Esophagus (tissue), 2 donors: ENCODE measurements around the gene CDH5. TPM values are rescaled to one million over a fixed set of nuclear protein-coding genes. Genes with fewer than 3 reads are reported as not detected.

ENCODE experiments used
- H3K27ac ChIP-seq, 2 donors: one replicate each; pipeline ENCODE4 v1.5.1; 2013; ENCODE audit warnings: low read depth in 2 of 2, mild to moderate bottlenecking in 2 of 2, inconsistent platforms in 1 of 2, low read length in 1 of 2, moderate library complexity in 1 of 2
- H3K27me3 ChIP-seq, 2 donors: one replicate each; pipeline ENCODE4 v1.6.1; 2013; ENCODE audit warnings: low read length in 2 of 2, control low read depth in 1 of 2, mild to moderate bottlenecking in 1 of 2; ENCODE audit not compliant: insufficient read depth in 2 of 2, control insufficient read depth in 1 of 2
- H3K36me3 ChIP-seq, 2 donors: one replicate each; pipeline ENCODE4 v1.6.1; 2013; ENCODE audit warnings: low read length in 1 of 2; ENCODE audit not compliant: control insufficient read depth in 2 of 2, insufficient read depth in 2 of 2
- H3K4me1 ChIP-seq, 2 donors: one replicate each; pipeline ENCODE4 v1.6.1; 2013; ENCODE audit warnings: low read length in 1 of 2; ENCODE audit not compliant: control insufficient read depth in 2 of 2, insufficient read depth in 2 of 2
- H3K4me3 ChIP-seq, 2 donors: one replicate each; pipeline ENCODE4 v1.5.1; 2013; ENCODE audit warnings: low read length in 2 of 2, mild to moderate bottlenecking in 2 of 2, low read depth in 1 of 2, moderate library complexity in 1 of 2
- H3K9me3 ChIP-seq, 2 donors: one replicate each; pipeline ENCODE4 v1.6.1; 2013; ENCODE audit warnings: mild to moderate bottlenecking in 2 of 2, low read depth in 1 of 2, low read length in 1 of 2, moderate library complexity in 1 of 2; ENCODE audit not compliant: control insufficient read depth in 2 of 2, insufficient read depth in 1 of 2
- WGBS, 2 donors: extraction: QIAGEN DNeasy Blood & Tissue Kit; methylation state at CpG; one replicate each; pipeline ENCODE4 v1.1.7; 2013; 5-methylcytosine and 5-hydroxymethylcytosine counted together
- polyA plus RNA-seq, 2 donors: library from polyadenylated mRNA; stranded (reverse); fragments of 200-250 nt; gene quantifications; one replicate each; pipeline ENCODE4 v1.2.3, GENCODE V29; 2013
- donor health status: healthy with polysubstance abuse.
- donor health status: Bipolar disorder and iron deficiency.

CDH5 gene
- polyA plus RNA-seq, 2 donors: 2.8 to 5.7 TPM

- Histone ChIP-seq H3K36me3 (no peaks in the 10 kb centered on the region), H3K4me1 (peaks cover 3 to 7% of the 10 kb centered on the region in 2 donors), H3K4me3 (no peak overlapping the region), H3K9me3 (peaks cover 0 to 3% of the 10 kb centered on the region in 2 donors), H3K27ac (no peak overlapping the region), H3K27me3 (peaks cover 0 to 9% of the 10 kb centered on the region in 2 donors)
- WGBS, 2 donors: 32 to 34% methylated on average over 8 of the region's 8 CpGs
These were observed 59.2 kb downstream of the CDH5 start for GRCh38 chr16:66425651-66426050.

- Histone ChIP-seq H3K27me3 (peaks cover 0 to 9% of the 10 kb centered on the region in 2 donors), H3K4me3 (peak overlapping the region; percentile 16 to 62), H3K27ac (no peak overlapping the region), H3K4me1 (peaks cover 3 to 7% of the 10 kb centered on the region in 2 donors), H3K36me3 (no peaks in the 10 kb centered on the region), H3K9me3 (peaks cover 0 to 3% of the 10 kb centered on the region in 2 donors)
- 9 to 10% methylated on average over 50 to 56 of the region's 56 CpGs for WGBS, 2 donors
These were observed 59.9 kb downstream of the CDH5 start for GRCh38 chr16:66426112-66427035.

- Histone ChIP-seq H3K9me3 (peaks cover 0 to 3% of the 10 kb centered on the region in 2 donors), H3K4me1 (peaks cover 3 to 7% of the 10 kb centered on the region in 2 donors), H3K4me3 (peak within 1 kb of the TSS; percentile 37 to 62), H3K27me3 (peaks cover 0 to 9% of the 10 kb centered on the region in 2 donors), H3K27ac (no peak within 1 kb of the TSS), H3K36me3 (no peaks in the 10 kb centered on the region)
- 1 to 2% methylated on average over 77 to 117 of the region's 118 CpGs for WGBS, 2 donors
These were observed 60.8 kb downstream of the CDH5 start, which contains the start of gene BEAN1 for GRCh38 chr16:66427036-66427860. BEAN1 (plus strand) TSS chr16:66427295; CDS start chr16:66437677, 10,382 bp downstream.

- Histone ChIP-seq H3K4me1 (peaks cover 3 to 7% of the 10 kb centered on the region in 2 donors), H3K27me3 (peaks cover 0 to 9% of the 10 kb centered on the region in 2 donors), H3K4me3 (peak overlapping the region; percentile 37 to 62), H3K27ac (no peak overlapping the region), H3K36me3 (no peaks in the 10 kb centered on the region), H3K9me3 (peaks cover 0 to 3% of the 10 kb centered on the region in 2 donors)
- WGBS, 2 donors: 12 to 13% methylated on average over 32 to 40 of the region's 40 CpGs
These were observed 61.6 kb downstream of the CDH5 start for GRCh38 chr16:66427871-66428681.

GRCh38 chr16:66428682-66429251 lies 62.3 kb downstream of the CDH5 start:
- Histone ChIP-seq H3K27me3 (peaks cover 0 to 9% of the 10 kb centered on the region in 2 donors), H3K4me1 (peaks cover 3 to 10% of the 10 kb centered on the region in 2 donors), H3K36me3 (no peaks in the 10 kb centered on the region), H3K4me3 (no peak overlapping the region), H3K9me3 (peaks cover 0 to 3% of the 10 kb centered on the region in 2 donors), H3K27ac (no peak overlapping the region)
- WGBS, 2 donors: 42 to 44% methylated on average over 11 of the region's 11 CpGs

- Histone ChIP-seq H3K9me3 (peaks cover 0 to 3% of the 10 kb centered on the region in 2 donors), H3K27ac (no peak overlapping the region), H3K4me3 (no peak overlapping the region), H3K36me3 (no peaks in the 10 kb centered on the region), H3K27me3 (peaks cover 0 to 9% of the 10 kb centered on the region in 2 donors), H3K4me1 (peaks cover 3 to 11% of the 10 kb centered on the region in 2 donors)
- 35 to 52% methylated on average over 9 of the region's 9 CpGs for WGBS, 2 donors
These were observed 62.9 kb downstream of the CDH5 start for GRCh38 chr16:66429290-66429962.

GRCh38 chr16:66430214-66430613 lies 63.7 kb downstream of the CDH5 start:
- H3K36me3 ChIP-seq: no peaks in the 10 kb centered on the region
- H3K4me1 ChIP-seq: peaks cover 3 to 11% of the 10 kb centered on the region in 2 donors
- H3K27me3 ChIP-seq: peaks cover 0 to 9% of the 10 kb centered on the region in 2 donors
- 60 to 62% methylated on average over 3 of the region's 3 CpGs for WGBS, 2 donors
- peaks cover 0 to 5% of the 10 kb centered on the region in 2 donors for H3K9me3 ChIP-seq
- H3K27ac ChIP-seq: no peak overlapping the region
- no peak overlapping the region for H3K4me3 ChIP-seq

- 77 to 84% methylated on average over 8 of the region's 8 CpGs for WGBS, 2 donors
- H3K4me3 ChIP-seq: no peak overlapping the region
- H3K36me3 ChIP-seq: no peaks in the 10 kb centered on the region
- H3K27ac ChIP-seq: no peak overlapping the region
- H3K4me1 ChIP-seq: peaks cover 3 to 7% of the 10 kb centered on the region in 2 donors
- H3K27me3 ChIP-seq: no peaks in the 10 kb centered on the region
- peaks cover 0 to 2% of the 10 kb centered on the region in 2 donors for H3K9me3 ChIP-seq
These were observed 65.3 kb downstream of the CDH5 start for GRCh38 chr16:66431760-66432159.
